ENCODE measurements around the gene ATP6V0E2.

The ATP6V0E2 gene

GRCh38 chr7:149868623-149869290, 5.0 kb upstream of the ATP6V0E2 start:
- DNase-seq (ENCODE audit: low read depth) = no peak
- no peak overlapping the region for H3K4me3 ChIP-seq (ENCODE audit: low read depth, low read length)
- TF ChIP-seq CTCF (conservative IDR thresholded peaks at IDR 0.05; ENCODE audit: low read depth, low read length) = no peak

- no peak for DNase-seq (ENCODE audit: low read depth)
- TF ChIP-seq CTCF (conservative IDR thresholded peaks at IDR 0.05; ENCODE audit: low read depth, low read length) = no peak
- H3K4me3 ChIP-seq (ENCODE audit: low read depth, low read length) = no peak overlapping the region
Measured at GRCh38 chr7:149869291-149869650, 4.5 kb upstream of the ATP6V0E2 start.

DNA sequence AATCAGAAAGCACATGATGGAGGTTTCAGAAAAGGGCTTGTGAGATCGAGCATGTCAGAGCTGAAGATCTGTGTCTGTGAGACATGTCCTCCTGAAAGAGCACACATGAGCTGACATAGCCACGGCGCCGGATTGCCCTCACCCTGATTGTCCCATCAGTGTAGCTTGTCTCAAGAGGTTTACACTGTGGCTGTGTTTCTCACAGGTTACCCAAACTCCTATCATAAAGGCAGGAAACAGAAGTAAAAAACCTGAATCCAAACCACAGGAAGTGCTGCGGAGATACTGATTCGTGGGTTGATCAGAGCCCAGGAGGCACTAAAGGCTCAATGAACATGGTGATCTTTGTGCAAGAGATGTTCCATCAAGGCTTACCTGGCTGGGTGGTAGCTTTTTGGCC, 3.9 kb upstream of the ATP6V0E2 start:
- no peak for DNase-seq (ENCODE audit: low read depth)
- H3K4me3 ChIP-seq (ENCODE audit: low read depth, low read length) = no peak overlapping the region
- TF ChIP-seq CTCF (conservative IDR thresholded peaks at IDR 0.05; ENCODE audit: low read depth, low read length) = no peak

- no peak overlapping the region for H3K4me3 ChIP-seq (ENCODE audit: low read depth, low read length)
- DNase-seq (ENCODE audit: low read depth) = no peak
- no peak for TF ChIP-seq CTCF (conservative IDR thresholded peaks at IDR 0.05; ENCODE audit: low read depth, low read length)
Measured at GRCh38 chr7:149870274-149870673, 3.5 kb upstream of the ATP6V0E2 start.

DNA sequence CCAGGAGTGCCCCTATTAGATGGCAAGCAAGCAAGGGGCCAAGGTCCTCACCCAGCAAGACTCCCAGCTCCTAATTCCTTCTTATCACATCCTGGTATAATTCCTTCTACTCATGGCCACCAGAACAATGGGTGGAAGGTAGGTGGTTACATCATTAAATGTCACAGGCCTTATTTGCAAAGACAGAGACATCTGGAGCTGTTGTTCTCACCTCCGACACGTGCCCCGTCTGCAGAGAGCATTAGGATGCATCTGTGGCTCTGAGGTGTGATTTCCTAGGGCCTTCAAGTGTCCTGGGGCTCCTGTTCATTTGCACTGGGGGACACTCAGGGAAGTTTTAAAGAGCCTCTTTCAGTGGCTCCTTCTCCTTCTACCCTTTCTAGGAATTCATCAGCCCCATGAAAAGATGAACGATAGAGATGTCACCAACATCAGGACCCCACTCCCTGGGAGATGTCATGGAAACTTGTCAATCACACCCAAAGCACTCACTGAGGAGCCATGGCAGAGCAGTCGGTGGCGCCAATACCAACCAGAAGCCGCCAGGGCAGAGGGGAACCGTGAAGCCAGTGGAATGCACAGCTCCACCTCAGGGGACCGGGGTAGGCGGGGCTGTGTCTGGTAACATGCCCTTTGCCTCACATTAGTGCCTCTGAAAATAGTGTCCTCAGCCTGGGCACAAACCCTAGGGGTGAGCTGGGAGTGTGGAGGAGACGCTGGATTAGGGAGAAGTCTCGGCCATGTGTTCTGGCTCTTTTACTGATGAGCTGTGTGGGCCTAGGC, 2.9 kb upstream of the ATP6V0E2 start:
- H3K4me3 ChIP-seq (ENCODE audit: low read depth, low read length) = no peak overlapping the region
- DNase-seq (ENCODE audit: low read depth) = no peak
- no peak for TF ChIP-seq CTCF (conservative IDR thresholded peaks at IDR 0.05; ENCODE audit: low read depth, low read length)

DNA sequence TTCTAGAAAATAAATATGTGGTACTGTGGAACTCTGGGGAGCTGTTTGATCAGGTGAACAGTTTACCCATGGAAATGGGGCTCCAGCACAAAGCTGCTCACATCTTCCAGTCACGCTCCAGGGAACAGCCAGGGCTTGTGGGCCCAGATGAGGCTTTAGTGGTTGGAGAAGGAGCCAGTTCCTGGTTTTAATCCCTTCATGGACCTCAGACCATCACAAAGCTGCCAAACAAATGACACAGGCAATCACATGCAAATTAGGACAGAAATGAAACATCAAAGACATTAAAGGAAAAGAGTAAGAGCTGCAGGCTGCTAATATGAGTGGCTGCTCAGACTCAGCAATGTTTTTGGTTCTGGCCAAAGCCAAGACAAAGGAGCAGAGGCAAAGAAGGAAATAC, 2.2 kb upstream of the ATP6V0E2 start:
- no peak for TF ChIP-seq CTCF (conservative IDR thresholded peaks at IDR 0.05; ENCODE audit: low read depth, low read length)
- no peak overlapping the region for H3K4me3 ChIP-seq (ENCODE audit: low read depth, low read length)
- DNase-seq (ENCODE audit: low read depth) = no peak
